Measurements from ENCODE around the gene PSMB11.

PSMB11 gene

GRCh38 chr14:23047751-23048693 is 6.0 kb downstream of the PSMB11 start:
- H3K4me3 ChIP-seq (IDR thresholded peaks at IDR 0.05; ENCODE audit: insufficient read depth, low read depth, low read length): no peak overlapping the region
- no peaks in the 10 kb centered on the region for H4K20me1 ChIP-seq (ENCODE audit: insufficient read depth)
- H2AFZ ChIP-seq (ENCODE audit: low read depth): no peak overlapping the region
- H3K79me2 ChIP-seq (ENCODE audit: insufficient read depth, low read depth): no peaks in the 10 kb centered on the region
- H3K27ac ChIP-seq: no peak overlapping the region
- no peak for TF ChIP-seq CTCF (conservative IDR thresholded peaks at IDR 0.05; ENCODE audit: low read depth, low read length)
- no peak overlapping the region for H3K9ac ChIP-seq
- no peak overlapping the region for H3K4me2 ChIP-seq
- no peaks in the 10 kb centered on the region for H3K4me1 ChIP-seq (ENCODE audit: low read depth, poor library complexity, severe bottlenecking)
- H3K27me3 ChIP-seq (ENCODE audit: insufficient read depth, low read depth): no peaks in the 10 kb centered on the region
- no peaks in the 10 kb centered on the region for H3K36me3 ChIP-seq (ENCODE audit: insufficient read depth)

GRCh38 chr14:23049011-23049410 is 7.0 kb downstream of the PSMB11 start:
- no peak overlapping the region for H3K27ac ChIP-seq
- H3K79me2 ChIP-seq (ENCODE audit: insufficient read depth, low read depth): no peaks in the 10 kb centered on the region
- no peaks in the 10 kb centered on the region for H3K4me1 ChIP-seq (ENCODE audit: low read depth, poor library complexity, severe bottlenecking)
- H3K9ac ChIP-seq: no peak overlapping the region
- H4K20me1 ChIP-seq (ENCODE audit: insufficient read depth): no peaks in the 10 kb centered on the region
- H3K4me2 ChIP-seq: no peak overlapping the region
- H3K36me3 ChIP-seq (ENCODE audit: insufficient read depth): no peaks in the 10 kb centered on the region
- H3K27me3 ChIP-seq (ENCODE audit: insufficient read depth, low read depth): no peaks in the 10 kb centered on the region
- TF ChIP-seq CTCF (conservative IDR thresholded peaks at IDR 0.05; ENCODE audit: low read depth, low read length): no peak
- no peak overlapping the region for H2AFZ ChIP-seq (ENCODE audit: low read depth)
- no peak overlapping the region for H3K4me3 ChIP-seq (IDR thresholded peaks at IDR 0.05; ENCODE audit: insufficient read depth, low read depth, low read length)

- Histone ChIP-seq H3K4me1 (ENCODE audit: low read depth, poor library complexity, severe bottlenecking) (peaks cover 12% of the 10 kb centered on the region), H3K9ac (no peak overlapping the region), H3K79me2 (ENCODE audit: insufficient read depth, low read depth) (no peaks in the 10 kb centered on the region), H3K4me2 (no peak overlapping the region), H3K27ac (no peak overlapping the region), H3K36me3 (ENCODE audit: insufficient read depth) (no peaks in the 10 kb centered on the region), H4K20me1 (ENCODE audit: insufficient read depth) (no peaks in the 10 kb centered on the region), H3K27me3 (ENCODE audit: insufficient read depth, low read depth) (no peaks in the 10 kb centered on the region), H3K4me3 (IDR thresholded peaks at IDR 0.05; ENCODE audit: insufficient read depth, low read depth, low read length) (no peak overlapping the region), H2AFZ (ENCODE audit: low read depth) (no peak overlapping the region)
- no peak for TF ChIP-seq CTCF (conservative IDR thresholded peaks at IDR 0.05; ENCODE audit: low read depth, low read length)
Observed at GRCh38 chr14:23051141-23052057, 9.4 kb downstream of the PSMB11 start.

- H3K9ac ChIP-seq: no peak overlapping the region
- no peak overlapping the region for H2AFZ ChIP-seq (ENCODE audit: low read depth)
- H3K27ac ChIP-seq: no peak overlapping the region
- no peak for TF ChIP-seq CTCF (conservative IDR thresholded peaks at IDR 0.05; ENCODE audit: low read depth, low read length)
- no peaks in the 10 kb centered on the region for H3K27me3 ChIP-seq (ENCODE audit: insufficient read depth, low read depth)
- H3K79me2 ChIP-seq (ENCODE audit: insufficient read depth, low read depth): no peaks in the 10 kb centered on the region
- no peaks in the 10 kb centered on the region for H4K20me1 ChIP-seq (ENCODE audit: insufficient read depth)
- H3K4me2 ChIP-seq: no peak overlapping the region
- H3K4me3 ChIP-seq (IDR thresholded peaks at IDR 0.05; ENCODE audit: insufficient read depth, low read depth, low read length): no peak overlapping the region
- H3K36me3 ChIP-seq (ENCODE audit: insufficient read depth): no peaks in the 10 kb centered on the region
- H3K4me1 ChIP-seq (ENCODE audit: low read depth, poor library complexity, severe bottlenecking): peaks cover 12% of the 10 kb centered on the region
Observed at GRCh38 chr14:23052182-23052623, 10.2 kb downstream of the PSMB11 start.
